T-cell (primary cell): ENCODE measurements around the gene ATP2B1. TPM values are rescaled to one million over a fixed set of nuclear protein-coding genes. Genes with fewer than 3 reads are reported as not detected.
A peak's percentile ranks its signal among the peaks of the same experiment; 100 is the strongest.

Experiments
- ATAC-seq, 4 experiments: fragments of 200-7000 bp in 3 of 4; fragments of 150-1000 bp in 1 of 4; cut with Tn5 transposase; replicated peaks in 1 of 4; 1 replicate in 3 of 4; 2 replicates in 1 of 4; pipeline ENCODE4 v1.10.0; 2021; ENCODE audit warnings: moderate library complexity in 3 of 4, mild to moderate bottlenecking in 2 of 4, moderate number of reproducible peaks in 1 of 4
- CTCF ChIA-PET, 2 donors: fragments of 300-600 bp; sonication (Branson Sonifier 250); formaldehyde crosslinking; loops; one replicate each; lab custom pipeline; 2022; ENCODE audit warnings: antibody characterized with exemption in 2 of 2; lab: Charles Lee
- POLR2A ChIA-PET, 2 donors: fragments of 300-600 bp; sonication (Branson Sonifier 250); formaldehyde crosslinking; loops; one replicate each; lab custom pipeline; 2022; ENCODE audit warnings: antibody characterized with exemption in 2 of 2; lab: Charles Lee
- DNase-seq, 35 experiments: peaks; one replicate each; pipeline versions ENCODE4 v3.0.0 to v3.0.0-alpha.2; 2013 to 2023
- H3K27ac ChIP-seq: one replicate; pipeline ENCODE4 v1.5.1; 2013; ENCODE audit warnings: low read length
- H3K27me3 ChIP-seq, 2 experiments: replicated peaks in 1 of 2; 1 replicate in 1 of 2; 2 replicates in 1 of 2; pipeline versions ENCODE4 v1.6.1 to v1.7.0; 2013; ENCODE audit warnings: low read length in 1 of 2, mixed read lengths in 1 of 2; ENCODE audit not compliant: control insufficient read depth in 2 of 2, insufficient read depth in 2 of 2; ENCODE audit errors: extremely low read depth in 1 of 2
- H3K36me3 ChIP-seq, 2 donors: 1 replicate in 1 of 2; 2 replicates in 1 of 2; pipeline versions ENCODE4 v1.6.1 to v1.7.0; 2013; ENCODE audit warnings: low read length in 1 of 2; ENCODE audit not compliant: control insufficient read depth in 2 of 2, insufficient read depth in 1 of 2; ENCODE audit errors: extremely low read depth in 1 of 2
- H3K4me1 ChIP-seq, 2 experiments: 1 replicate in 1 of 2; 2 replicates in 1 of 2; pipeline versions ENCODE4 v1.6.1 to v1.7.0; 2013; ENCODE audit warnings: low read length in 2 of 2, mixed read lengths in 1 of 2; ENCODE audit not compliant: insufficient read depth in 2 of 2, control insufficient read depth in 1 of 2; ENCODE audit errors: extremely low read depth in 1 of 2
- H3K4me3 ChIP-seq, 2 donors: 1 replicate in 1 of 2; 2 replicates in 1 of 2; pipeline versions ENCODE4 v1.5.1 to v1.7.0; 2013; ENCODE audit warnings: mild to moderate bottlenecking in 2 of 2, low read length in 1 of 2, moderate library complexity in 1 of 2; ENCODE audit not compliant: control insufficient read depth in 1 of 2; ENCODE audit errors: extremely low read depth in 1 of 2
- H3K9me3 ChIP-seq: 2 replicates; pipeline ENCODE4 v1.7.0; 2013
- H3K27ac Mint-ChIP-seq, 2 donors: one replicate each; pipeline ENCODE4 v1.8.0; 2020 to 2021; ENCODE audit warnings: mild to moderate bottlenecking in 2 of 2, mixed read lengths in 2 of 2
- H3K27me3 Mint-ChIP-seq, 2 donors: one replicate each; pipeline ENCODE4 v1.8.0; 2021 to 2022; ENCODE audit warnings: mixed read lengths in 2 of 2
- H3K36me3 Mint-ChIP-seq: one replicate; pipeline ENCODE4 v1.8.0; 2021; ENCODE audit warnings: mixed read lengths
- H3K4me1 Mint-ChIP-seq, 3 donors: one replicate each; pipeline ENCODE4 v1.8.0; 2020 to 2022; ENCODE audit warnings: mixed read lengths in 3 of 3, mild to moderate bottlenecking in 1 of 3
- H3K4me3 Mint-ChIP-seq, 3 donors: one replicate each; pipeline ENCODE4 v1.8.0; 2020 to 2022; ENCODE audit warnings: mild to moderate bottlenecking in 3 of 3, mixed read lengths in 3 of 3, moderate library complexity in 3 of 3
- H3K9me3 Mint-ChIP-seq, 3 donors: one replicate each; pipeline ENCODE4 v1.8.0; 2020 to 2022; ENCODE audit warnings: mixed read lengths in 3 of 3
- WGBS: methylation state at CpG from one replicate; pipeline ENCODE4 v1.1.5; 2013; ENCODE audit warnings: missing lambda C conversion rate; ENCODE audit not compliant: insufficient coverage; 5-methylcytosine and 5-hydroxymethylcytosine counted together
- total RNA-seq, 35 experiments: library from RNA in 6 of 35; stranded (reverse) in 6 of 35; fragments of 120-200 nt in 1 of 35; gene quantifications; one replicate each; pipeline versions ENCODE4 v1.2.1 to v1.2.4 and lab custom pipeline; 2013 to 2026

The ATP2B1 gene
- total RNA-seq, 5 donors from 2014 or later (not counting 1 experiment from before 2014, with no cell fraction given): 38.3 to 104 (median 44.4) TPM

GRCh38 chr12:89691659-89692058, 17.0 kb downstream of the ATP2B1 start:
- no peak for DNase-seq
- H3K27me3 Mint-ChIP-seq: no peaks in the 10 kb centered on the region
- CTCF ChIA-PET: no interaction called here
- H3K9me3 Mint-ChIP-seq: no peaks in the 10 kb centered on the region
- Histone ChIP-seq H3K9me3 (no peaks in the 10 kb centered on the region), H3K4me3 (no peak overlapping the region), H3K36me3 (no peaks in the 10 kb centered on the region), H3K27ac (no peak overlapping the region), H3K4me1 (peaks cover 3 to 26% of the 10 kb centered on the region in 2 experiments), H3K27me3 (no peaks in the 10 kb centered on the region)
- POLR2A ChIA-PET: interaction anchor here (0.5 to 1.1 kb wide), 5 partner anchors 15 to 716 kb away, joined by 3 to 4 read pairs (median 3); no protein-coding TSS in a partner anchor
- H3K4me1 Mint-ChIP-seq: peaks cover 65 to 86% (median 84%) of the 10 kb centered on the region in 3 donors
- no peaks in the 10 kb centered on the region for H3K36me3 Mint-ChIP-seq
- H3K4me3 Mint-ChIP-seq: no peak overlapping the region
- no CpG with 5 or more reads among the region's 1 CpG for WGBS
- ATAC-seq: no peak
- no peak overlapping the region for H3K27ac Mint-ChIP-seq

DNA sequence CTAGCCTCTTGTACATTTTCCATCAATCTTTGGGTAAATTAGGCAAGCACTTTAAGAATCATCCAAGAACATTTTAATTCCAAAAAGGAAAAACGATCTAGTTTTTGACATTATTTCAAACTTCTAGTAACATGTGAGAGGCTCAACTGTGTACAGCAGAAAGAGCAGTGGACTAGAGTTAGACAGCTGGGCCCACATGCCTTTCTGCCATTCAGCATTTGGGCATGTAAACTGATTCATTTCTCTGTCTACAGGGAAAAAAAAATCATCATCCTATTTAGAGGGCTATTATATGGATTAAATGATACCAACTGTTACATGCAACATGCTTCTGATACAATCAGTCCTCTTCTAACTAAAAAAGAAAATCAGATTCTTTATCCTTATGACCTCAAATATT, 17.7 kb downstream of the ATP2B1 start:
- Histone ChIP-seq H3K9me3 (no peaks in the 10 kb centered on the region), H3K4me1 (peaks cover 3 to 20% of the 10 kb centered on the region in 2 experiments), H3K36me3 (no peaks in the 10 kb centered on the region), H3K27ac (no peak overlapping the region), H3K27me3 (no peaks in the 10 kb centered on the region), H3K4me3 (no peak overlapping the region)
- ChIA-PET POLR2A (no interaction called here), CTCF (no interaction called here)
- no peak overlapping the region for H3K4me3 Mint-ChIP-seq
- DNase-seq (no peak), ATAC-seq (no peak)
- H3K36me3 Mint-ChIP-seq: peaks cover 6% of the 10 kb centered on the region
- no peaks in the 10 kb centered on the region for H3K27me3 Mint-ChIP-seq
- H3K27ac Mint-ChIP-seq: peak overlapping the region in 1 of 2 donors; percentile 18
- WGBS: no CpG with 5 or more reads among the region's 1 CpG
- peaks cover 64 to 85% (median 83%) of the 10 kb centered on the region in 3 donors for H3K4me1 Mint-ChIP-seq
- H3K9me3 Mint-ChIP-seq: no peaks in the 10 kb centered on the region

DNA sequence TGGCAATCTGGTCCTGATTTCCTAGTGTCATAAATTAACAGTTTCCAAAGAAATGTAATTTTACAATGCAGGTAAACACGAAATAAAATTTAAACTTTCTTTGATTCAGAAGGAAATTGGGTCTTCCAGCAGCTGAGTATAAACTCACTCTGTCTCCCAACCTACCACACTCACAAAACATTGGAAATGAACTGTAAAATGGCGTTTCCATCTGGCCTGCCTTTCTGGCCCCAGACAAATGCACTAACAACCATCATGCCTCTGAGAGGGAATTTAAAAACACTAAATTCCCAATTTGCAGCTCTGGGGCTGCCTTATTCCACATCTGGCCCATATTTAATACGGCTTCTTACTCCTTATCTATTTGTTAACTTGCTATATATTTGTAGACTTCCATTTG, 19.3 kb downstream of the ATP2B1 start:
- H3K4me1 Mint-ChIP-seq: peaks cover 65 to 90% (median 87%) of the 10 kb centered on the region in 3 donors
- DNase-seq: no peak
- no peak overlapping the region for H3K27ac ChIP-seq
- no peaks in the 10 kb centered on the region for H3K27me3 Mint-ChIP-seq
- ChIA-PET POLR2A (no interaction called here), CTCF (interaction anchor here (0.7 to 0.9 kb wide), 2 partner anchors 12 to 448 kb away, joined by 4 to 6 read pairs; no protein-coding TSS in a partner anchor)
- H3K9me3 Mint-ChIP-seq: peaks cover 0 to under 1% (median 0%) of the 10 kb centered on the region in 3 donors
- H3K4me3 Mint-ChIP-seq: no peak overlapping the region
- peaks cover 15% of the 10 kb centered on the region for H3K36me3 Mint-ChIP-seq
- H3K27me3 ChIP-seq: no peaks in the 10 kb centered on the region
- H3K27ac Mint-ChIP-seq: no peak overlapping the region
- peaks cover 3 to 13% of the 10 kb centered on the region in 2 experiments for H3K4me1 ChIP-seq
- ATAC-seq: no peak
- H3K4me3 ChIP-seq: no peak overlapping the region
- 94% methylated on average over 2 of the region's 3 CpGs for WGBS
- H3K9me3 ChIP-seq: no peaks in the 10 kb centered on the region
- H3K36me3 ChIP-seq: no peaks in the 10 kb centered on the region

GRCh38 chr12:89686311-89686710, 22.3 kb downstream of the ATP2B1 start:
- Mint-ChIP-seq H3K4me3 (no peak overlapping the region), H3K27me3 (no peaks in the 10 kb centered on the region), H3K4me1 (peaks cover 47 to 78% (median 78%) of the 10 kb centered on the region in 3 donors), H3K36me3 (peaks cover 33% of the 10 kb centered on the region), H3K9me3 (peaks cover 5 to 24% (median 17%) of the 10 kb centered on the region in 3 donors), H3K27ac (no peak overlapping the region)
- H3K4me3 ChIP-seq: no peak overlapping the region
- peaks cover 3 to 8% of the 10 kb centered on the region in 2 experiments for H3K4me1 ChIP-seq
- H3K36me3 ChIP-seq: no peaks in the 10 kb centered on the region
- DNase-seq (no peak), ATAC-seq (no peak)
- no CpG with 5 or more reads among the region's 2 CpGs for WGBS
- peaks cover 6% of the 10 kb centered on the region for H3K9me3 ChIP-seq
- H3K27me3 ChIP-seq: no peaks in the 10 kb centered on the region
- POLR2A ChIA-PET: no interaction called here
- CTCF ChIA-PET: no interaction called here
- H3K27ac ChIP-seq: no peak overlapping the region

- ATAC-seq (no peak), DNase-seq (no peak)
- ChIA-PET CTCF (no interaction called here), POLR2A (no interaction called here)
- H3K9me3 Mint-ChIP-seq: peaks cover 9 to 31% (median 24%) of the 10 kb centered on the region in 3 donors
- no peak overlapping the region for H3K27ac Mint-ChIP-seq
- no peak overlapping the region for H3K4me3 ChIP-seq
- H3K4me1 Mint-ChIP-seq: peaks cover 47 to 75% (median 75%) of the 10 kb centered on the region in 3 donors
- H3K4me3 Mint-ChIP-seq: no peak overlapping the region
- H3K9me3 ChIP-seq: peaks cover 6% of the 10 kb centered on the region
- no peaks in the 10 kb centered on the region for H3K27me3 Mint-ChIP-seq
- H3K36me3 ChIP-seq: no peaks in the 10 kb centered on the region
- peaks cover 39% of the 10 kb centered on the region for H3K36me3 Mint-ChIP-seq
- peaks cover 3 to 6% of the 10 kb centered on the region in 2 experiments for H3K4me1 ChIP-seq
- H3K27me3 ChIP-seq: no peaks in the 10 kb centered on the region
- no peak overlapping the region for H3K27ac ChIP-seq
These were observed 23.2 kb downstream of the ATP2B1 start for GRCh38 chr12:89685363-89685972.

GRCh38 chr12:89684136-89684535, 24.5 kb downstream of the ATP2B1 start:
- Mint-ChIP-seq H3K27ac (peak overlapping the region in 1 of 2 donors; percentile 24), H3K4me1 (peaks cover 50 to 76% (median 74%) of the 10 kb centered on the region in 3 donors), H3K27me3 (no peaks in the 10 kb centered on the region), H3K36me3 (peaks cover 52% of the 10 kb centered on the region), H3K4me3 (no peak overlapping the region), H3K9me3 (peaks cover 9 to 42% (median 35%) of the 10 kb centered on the region in 3 donors)
- H3K4me1 ChIP-seq: no peaks in the 10 kb centered on the region
- no peak overlapping the region for H3K4me3 ChIP-seq
- H3K27ac ChIP-seq: no peak overlapping the region
- H3K27me3 ChIP-seq: no peaks in the 10 kb centered on the region
- no peaks in the 10 kb centered on the region for H3K36me3 ChIP-seq
- ATAC-seq: no peak
- ChIA-PET POLR2A (interaction anchor here in 1 of 2 donors (0.7 kb wide), 1 partner anchor 325 kb away, joined by 3 read pairs; no protein-coding TSS in a partner anchor), CTCF (no interaction called here)
- WGBS: no CpG with 5 or more reads among the region's 3 CpGs
- no peak for DNase-seq
- peaks cover 6% of the 10 kb centered on the region for H3K9me3 ChIP-seq
